ENCODE measurements around the gene DCUN1D2. TPM values are rescaled to one million over a fixed set of nuclear protein-coding genes. Genes with fewer than 3 reads are reported as not detected.
"Not testable (repeated sequence)": the region's sequence is repeated elsewhere in the genome, so short reads cannot be mapped to it uniquely, and the experiment has no call there.

Gene DCUN1D2
- total and polyA plus RNA-seq, 3 experiments from 2014 or later, result 8.8 to 16.8 (median 16.2) TPM

GRCh38 chr13:113450348-113450744 is 40.2 kb downstream of the DCUN1D2 start:
- H3K27me3 Mint-ChIP-seq; H3K4me3 ChIP-seq (ENCODE audit: low read length); H3K9me3 Mint-ChIP-seq; H3K36me3 ChIP-seq (ENCODE audit: insufficient read depth, low read length); H3K27me3 ChIP-seq (ENCODE audit: insufficient read depth, low read length, poor library complexity, severe bottlenecking); DNase-seq; POLR2A ChIA-PET; H3K27ac ChIP-seq (ENCODE audit: low read depth, low read length); H3K9me3 ChIP-seq (ENCODE audit: low read length); CTCF ChIA-PET; H3K4me3 Mint-ChIP-seq; H3K4me1 ChIP-seq (ENCODE audit: insufficient read depth, low read length): not testable (repeated sequence)
- Mint-ChIP-seq H3K36me3 (peaks cover under 1 to 19% (median 4%) of the 10 kb centered on the region in 3 donors), H3K27ac (peak overlapping the region in 1 of 8 donors; percentile 65), H3K4me1 (peaks cover 0 to 15% (median 3%) of the 10 kb centered on the region in 3 donors)

- H3K27ac ChIP-seq (ENCODE audit: low read depth, low read length), result peak overlapping the region; percentile 47
- Mint-ChIP-seq H3K4me1 (peaks cover 0 to 15% (median 3%) of the 10 kb centered on the region in 3 donors), H3K9me3 (no peaks in the 10 kb centered on the region), H3K27ac (peak overlapping the region in 5 of 8 donors; percentile 21 to 76 (median 58)), H3K36me3 (peaks cover 0 to 14% (median 4%) of the 10 kb centered on the region in 3 donors), H3K4me3 (peak overlapping the region in 6 of 7 donors; percentile 12 to 71 (median 52)), H3K27me3 (peaks cover 0 to 2% of the 10 kb centered on the region in 2 donors)
- no peak for DNase-seq
- no peaks in the 10 kb centered on the region for H3K9me3 ChIP-seq (ENCODE audit: low read length)
- no peaks in the 10 kb centered on the region for H3K36me3 ChIP-seq (ENCODE audit: insufficient read depth, low read length)
- no peak overlapping the region for H3K4me3 ChIP-seq (ENCODE audit: low read length)
- ChIA-PET POLR2A (no interaction called here), CTCF (no interaction called here)
- H3K4me1 ChIP-seq (ENCODE audit: insufficient read depth, low read length), result no peaks in the 10 kb centered on the region
- H3K27me3 ChIP-seq (ENCODE audit: insufficient read depth, low read length, poor library complexity, severe bottlenecking), result no peaks in the 10 kb centered on the region
Measured at GRCh38 chr13:113449693-113450347, 40.7 kb downstream of the DCUN1D2 start.

GRCh38 chr13:113448885-113449692 is 41.4 kb downstream of the DCUN1D2 start:
- peaks cover 0 to 2% of the 10 kb centered on the region in 2 donors for H3K27me3 Mint-ChIP-seq
- H3K27ac Mint-ChIP-seq, result peak overlapping the region in 7 of 8 donors; percentile 7 to 84 (median 39)
- H3K9me3 ChIP-seq (ENCODE audit: low read length), result no peaks in the 10 kb centered on the region
- peak overlapping the region; percentile 12 to 71 (median 60) for H3K4me3 Mint-ChIP-seq
- H3K36me3 Mint-ChIP-seq, result peaks cover 0 to 8% (median 4%) of the 10 kb centered on the region in 3 donors
- H3K4me1 Mint-ChIP-seq, result peaks cover 0 to 15% (median 3%) of the 10 kb centered on the region in 3 donors
- no peaks in the 10 kb centered on the region for H3K36me3 ChIP-seq (ENCODE audit: insufficient read depth, low read length)
- peak; percentile 11 to 87 (median 41) for DNase-seq
- ChIA-PET CTCF (no interaction called here), POLR2A (no interaction called here)
- no peaks in the 10 kb centered on the region for H3K9me3 Mint-ChIP-seq
- no peak overlapping the region for H3K4me3 ChIP-seq (ENCODE audit: low read length)
- peak overlapping the region; percentile 47 for H3K27ac ChIP-seq (ENCODE audit: low read depth, low read length)
- H3K27me3 ChIP-seq (ENCODE audit: insufficient read depth, low read length, poor library complexity, severe bottlenecking), result no peaks in the 10 kb centered on the region
- H3K4me1 ChIP-seq (ENCODE audit: insufficient read depth, low read length), result no peaks in the 10 kb centered on the region

GRCh38 chr13:113448545-113448884 is 42.0 kb downstream of the DCUN1D2 start:
- no peaks in the 10 kb centered on the region for H3K27me3 ChIP-seq (ENCODE audit: insufficient read depth, low read length, poor library complexity, severe bottlenecking)
- Mint-ChIP-seq H3K9me3 (no peaks in the 10 kb centered on the region), H3K4me3 (peak overlapping the region in 4 of 7 donors; percentile 19 to 71 (median 66)), H3K4me1 (peaks cover 0 to 15% (median 3%) of the 10 kb centered on the region in 3 donors), H3K27me3 (peaks cover 0 to 2% of the 10 kb centered on the region in 2 donors), H3K36me3 (peaks cover 0 to 3% (median 0%) of the 10 kb centered on the region in 3 donors), H3K27ac (peak overlapping the region in 5 of 8 donors; percentile 19 to 84 (median 72))
- POLR2A ChIA-PET, result no interaction called here
- H3K9me3 ChIP-seq (ENCODE audit: low read length), result no peaks in the 10 kb centered on the region
- no peaks in the 10 kb centered on the region for H3K4me1 ChIP-seq (ENCODE audit: insufficient read depth, low read length)
- no peaks in the 10 kb centered on the region for H3K36me3 ChIP-seq (ENCODE audit: insufficient read depth, low read length)
- H3K4me3 ChIP-seq (ENCODE audit: low read length), result no peak overlapping the region
- no peak for DNase-seq
- CTCF ChIA-PET, result no interaction called here
- peak overlapping the region; percentile 35 for H3K27ac ChIP-seq (ENCODE audit: low read depth, low read length)

GRCh38 chr13:113447596-113447995 is 42.9 kb downstream of the DCUN1D2 start:
- peaks cover 3 to 6% (median 5%) of the 10 kb centered on the region in 3 donors for H3K36me3 Mint-ChIP-seq
- no peak overlapping the region for H3K27ac ChIP-seq (ENCODE audit: low read depth, low read length)
- no peak for DNase-seq
- H3K4me3 ChIP-seq (ENCODE audit: low read length), result no peak overlapping the region
- H3K9me3 ChIP-seq (ENCODE audit: low read length), result no peaks in the 10 kb centered on the region
- CTCF ChIA-PET, result no interaction called here
- H3K9me3 Mint-ChIP-seq, result no peaks in the 10 kb centered on the region
- no peaks in the 10 kb centered on the region for H3K27me3 ChIP-seq (ENCODE audit: insufficient read depth, low read length, poor library complexity, severe bottlenecking)
- H3K4me1 ChIP-seq (ENCODE audit: insufficient read depth, low read length), result no peaks in the 10 kb centered on the region
- H3K27ac Mint-ChIP-seq, result peak overlapping the region in 1 of 8 donors; percentile 32
- H3K36me3 ChIP-seq (ENCODE audit: insufficient read depth, low read length), result no peaks in the 10 kb centered on the region
- peaks cover 0 to 2% of the 10 kb centered on the region in 2 donors for H3K27me3 Mint-ChIP-seq
- peaks cover 0 to 15% (median 3%) of the 10 kb centered on the region in 3 donors for H3K4me1 Mint-ChIP-seq
- H3K4me3 Mint-ChIP-seq, result no peak overlapping the region
- POLR2A ChIA-PET, result no interaction called here

GRCh38 chr13:113446488-113446854 is 44.0 kb downstream of the DCUN1D2 start:
- no peak overlapping the region for H3K27ac ChIP-seq (ENCODE audit: low read depth, low read length)
- H3K9me3 ChIP-seq (ENCODE audit: low read length), result no peaks in the 10 kb centered on the region
- Mint-ChIP-seq H3K4me3 (no peak overlapping the region), H3K27ac (peak overlapping the region in 1 of 8 donors; percentile 19), H3K4me1 (peaks cover 0 to 15% (median 3%) of the 10 kb centered on the region in 3 donors), H3K36me3 (peaks cover 3 to 8% (median 6%) of the 10 kb centered on the region in 3 donors), H3K9me3 (peaks cover 0 to 2% (median 0%) of the 10 kb centered on the region in 5 donors), H3K27me3 (peaks cover 0 to 2% of the 10 kb centered on the region in 2 donors)
- no peaks in the 10 kb centered on the region for H3K36me3 ChIP-seq (ENCODE audit: insufficient read depth, low read length)
- no peaks in the 10 kb centered on the region for H3K27me3 ChIP-seq (ENCODE audit: insufficient read depth, low read length, poor library complexity, severe bottlenecking)
- H3K4me3 ChIP-seq (ENCODE audit: low read length), result no peak overlapping the region
- POLR2A ChIA-PET, result no interaction called here
- CTCF ChIA-PET, result no interaction called here
- H3K4me1 ChIP-seq (ENCODE audit: insufficient read depth, low read length), result no peaks in the 10 kb centered on the region
- no peak for DNase-seq

GRCh38 chr13:113445791-113446487 is 44.6 kb downstream of the DCUN1D2 start:
- POLR2A ChIA-PET, result no interaction called here
- Mint-ChIP-seq H3K9me3 (peaks cover 0 to 2% (median 0%) of the 10 kb centered on the region in 5 donors), H3K4me1 (peaks cover 0 to 15% (median 3%) of the 10 kb centered on the region in 3 donors), H3K27ac (peak overlapping the region in 1 of 8 donors; percentile 67), H3K27me3 (peaks cover 0 to 2% of the 10 kb centered on the region in 2 donors), H3K4me3 (no peak overlapping the region), H3K36me3 (peaks cover 3 to 8% (median 4%) of the 10 kb centered on the region in 3 donors)
- no peak for DNase-seq
- CTCF ChIA-PET, result no interaction called here
- Histone ChIP-seq H3K4me3 (ENCODE audit: low read length) (no peak overlapping the region), H3K4me1 (ENCODE audit: insufficient read depth, low read length) (no peaks in the 10 kb centered on the region), H3K27me3 (ENCODE audit: insufficient read depth, low read length, poor library complexity, severe bottlenecking) (no peaks in the 10 kb centered on the region), H3K27ac (ENCODE audit: low read depth, low read length) (no peak overlapping the region), H3K36me3 (ENCODE audit: insufficient read depth, low read length) (no peaks in the 10 kb centered on the region), H3K9me3 (ENCODE audit: low read length) (no peaks in the 10 kb centered on the region)

- H3K27me3 Mint-ChIP-seq, result no peaks in the 10 kb centered on the region
- Histone ChIP-seq H3K9me3 (ENCODE audit: low read length) (no peaks in the 10 kb centered on the region), H3K27me3 (ENCODE audit: insufficient read depth, low read length, poor library complexity, severe bottlenecking) (no peaks in the 10 kb centered on the region), H3K4me3 (ENCODE audit: low read length) (no peak overlapping the region), H3K27ac (ENCODE audit: low read depth, low read length) (no peak overlapping the region), H3K36me3 (ENCODE audit: insufficient read depth, low read length) (no peaks in the 10 kb centered on the region), H3K4me1 (ENCODE audit: insufficient read depth, low read length) (no peaks in the 10 kb centered on the region)
- H3K36me3 Mint-ChIP-seq, result peaks cover 3 to 8% (median 4%) of the 10 kb centered on the region in 3 donors
- ChIA-PET POLR2A (no interaction called here), CTCF (no interaction called here)
- no peak for DNase-seq
- peaks cover 0 to 2% (median 0%) of the 10 kb centered on the region in 5 donors for H3K9me3 Mint-ChIP-seq
- no peak overlapping the region for H3K27ac Mint-ChIP-seq
- H3K4me3 Mint-ChIP-seq, result no peak overlapping the region
- H3K4me1 Mint-ChIP-seq, result peaks cover 0 to 10% (median 0%) of the 10 kb centered on the region in 3 donors
Measured at GRCh38 chr13:113443991-113444390, 46.5 kb downstream of the DCUN1D2 start.
